ENCODE results near the gene PDGFA.

The PDGFA gene

DNA sequence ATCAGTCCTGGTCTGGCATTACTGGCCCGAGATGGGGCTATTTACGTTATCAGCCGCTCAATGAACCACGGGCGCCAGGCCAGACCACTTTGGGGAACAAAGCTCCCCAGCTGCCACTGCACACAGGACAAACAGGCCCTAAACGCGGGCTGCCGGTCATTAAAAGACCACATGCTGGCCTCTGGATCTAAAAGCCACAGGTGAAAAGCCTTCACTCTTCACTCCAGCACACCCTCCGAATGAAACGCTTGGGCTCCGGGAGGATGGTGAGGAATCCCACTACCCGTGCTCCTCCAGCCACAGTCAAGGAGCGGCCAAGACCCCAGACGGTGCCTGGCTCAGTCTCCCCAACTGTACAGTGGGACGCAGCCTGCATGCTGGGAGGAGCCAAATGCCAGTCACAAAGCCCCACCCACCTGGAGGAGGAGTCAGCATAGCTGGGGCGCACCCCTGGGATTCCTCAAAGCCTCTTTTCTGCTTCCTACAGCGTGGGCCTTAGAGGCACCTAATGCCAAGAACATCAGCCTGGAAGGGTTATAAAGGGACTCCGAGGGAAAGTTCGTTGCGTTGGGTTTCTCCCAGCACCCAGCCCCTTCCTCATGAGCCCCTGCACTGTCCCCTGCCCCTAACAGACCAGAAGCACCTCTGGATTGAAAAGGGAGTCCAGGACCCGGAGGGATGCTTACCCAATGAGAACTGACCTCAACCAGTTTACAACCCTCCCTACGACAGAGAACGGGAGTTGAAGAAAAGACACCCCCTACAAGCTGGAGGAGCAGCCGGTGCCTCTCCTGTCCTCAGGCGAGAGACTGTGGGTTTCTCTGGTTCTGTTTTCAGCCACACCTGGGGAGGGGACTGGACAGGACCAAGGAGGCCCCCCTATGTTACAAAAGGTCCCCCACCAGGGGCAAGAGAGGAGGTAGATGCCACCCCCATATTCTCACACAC, 4.7 kb downstream of the PDGFA start:
- peaks cover 0 to 10% of the 10 kb centered on the region in 2 experiments for H3K4me1 ChIP-seq (ENCODE audit: control insufficient read depth in 1 of 2, insufficient read depth in 1 of 2, low read depth in 1 of 2, low read length in 1 of 2)
- H3K27ac ChIP-seq: no peak overlapping the region
- H3K9me3 ChIP-seq: no peaks in the 10 kb centered on the region
- no peaks in the 10 kb centered on the region for H3K36me3 ChIP-seq
- no peak for TF ChIP-seq CTCF (IDR thresholded peaks at IDR 0.05)
- H3K4me3 ChIP-seq (ENCODE audit: low read depth in 1 of 2, low read length in 1 of 2): no peak overlapping the region
- H3K27me3 ChIP-seq: peaks cover 62% of the 10 kb centered on the region

- Histone ChIP-seq H3K27ac (no peak overlapping the region), H3K9me3 (no peaks in the 10 kb centered on the region), H3K27me3 (peaks cover 57% of the 10 kb centered on the region), H3K4me1 (ENCODE audit: control insufficient read depth in 1 of 2, insufficient read depth in 1 of 2, low read depth in 1 of 2, low read length in 1 of 2) (peaks cover 0 to 9% of the 10 kb centered on the region in 2 experiments), H3K4me3 (ENCODE audit: low read depth in 1 of 2, low read length in 1 of 2) (no peak overlapping the region), H3K36me3 (no peaks in the 10 kb centered on the region)
- TF ChIP-seq CTCF (IDR thresholded peaks at IDR 0.05): no peak
Measured at GRCh38 chr7:514242-514641, 5.4 kb downstream of the PDGFA start.

GRCh38 chr7:513521-514166, 6.0 kb downstream of the PDGFA start:
- peaks cover 51% of the 10 kb centered on the region for H3K27me3 ChIP-seq
- no peak for TF ChIP-seq CTCF (IDR thresholded peaks at IDR 0.05)
- H3K36me3 ChIP-seq: no peaks in the 10 kb centered on the region
- no peak overlapping the region for H3K4me3 ChIP-seq (ENCODE audit: low read depth in 1 of 2, low read length in 1 of 2)
- H3K9me3 ChIP-seq: no peaks in the 10 kb centered on the region
- H3K27ac ChIP-seq: no peak overlapping the region
- H3K4me1 ChIP-seq (ENCODE audit: control insufficient read depth in 1 of 2, insufficient read depth in 1 of 2, low read depth in 1 of 2, low read length in 1 of 2): peaks cover 0 to 4% of the 10 kb centered on the region in 2 experiments

DNA sequence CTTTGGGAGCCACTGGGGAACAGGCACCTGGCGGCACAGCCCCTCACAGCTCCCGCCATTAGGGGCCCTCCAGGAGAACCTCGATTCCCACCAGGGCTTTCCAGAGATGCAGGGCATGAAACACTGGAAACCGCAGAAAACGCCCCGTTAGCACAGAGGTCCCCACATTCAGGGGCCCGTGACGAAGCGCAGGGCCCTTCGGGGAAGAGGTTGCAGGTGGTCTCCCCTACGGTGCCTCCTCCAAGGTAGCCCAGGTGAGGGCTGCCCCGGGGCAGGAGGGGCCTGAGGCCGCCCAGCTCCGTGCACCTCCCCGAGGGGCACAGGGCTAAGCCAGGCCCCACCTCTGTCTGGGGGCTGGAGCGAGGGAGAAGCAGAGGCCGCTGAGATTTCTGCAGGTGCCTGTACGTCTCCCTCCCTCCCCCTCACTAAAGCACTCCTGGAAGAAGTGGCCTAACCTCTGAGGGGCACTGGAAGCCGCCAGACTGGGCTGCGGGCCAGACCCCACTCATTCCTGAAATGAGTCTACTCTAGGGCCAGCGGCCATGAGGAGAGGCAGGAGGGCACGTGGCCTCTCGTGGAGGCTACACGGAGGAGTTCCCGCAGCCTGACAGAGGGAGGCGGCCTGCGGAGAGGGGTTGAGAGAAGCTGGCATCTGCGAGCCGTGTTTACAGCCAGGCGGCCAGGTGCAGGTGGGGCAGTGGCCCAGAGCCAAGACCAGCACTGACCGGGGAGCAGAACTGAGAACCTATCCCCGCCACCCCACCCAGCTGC, 6.9 kb downstream of the PDGFA start:
- Histone ChIP-seq H3K27me3 (peaks cover 42% of the 10 kb centered on the region), H3K36me3 (no peaks in the 10 kb centered on the region), H3K27ac (no peak overlapping the region), H3K4me1 (ENCODE audit: control insufficient read depth in 1 of 2, insufficient read depth in 1 of 2, low read depth in 1 of 2, low read length in 1 of 2) (no peaks in the 10 kb centered on the region), H3K9me3 (no peaks in the 10 kb centered on the region), H3K4me3 (ENCODE audit: low read depth in 1 of 2, low read length in 1 of 2) (no peak overlapping the region)
- TF ChIP-seq CTCF (IDR thresholded peaks at IDR 0.05): no peak

GRCh38 chr7:512146-512510, 7.5 kb downstream of the PDGFA start:
- no peaks in the 10 kb centered on the region for H3K9me3 ChIP-seq
- no peaks in the 10 kb centered on the region for H3K36me3 ChIP-seq
- H3K4me3 ChIP-seq (ENCODE audit: low read depth in 1 of 2, low read length in 1 of 2): no peak overlapping the region
- H3K4me1 ChIP-seq (ENCODE audit: control insufficient read depth in 1 of 2, insufficient read depth in 1 of 2, low read depth in 1 of 2, low read length in 1 of 2): no peaks in the 10 kb centered on the region
- TF ChIP-seq CTCF (IDR thresholded peaks at IDR 0.05): no peak
- no peak overlapping the region for H3K27ac ChIP-seq
- H3K27me3 ChIP-seq: peaks cover 36% of the 10 kb centered on the region
